ENCODE measurements around the gene ZBTB6.

DNA sequence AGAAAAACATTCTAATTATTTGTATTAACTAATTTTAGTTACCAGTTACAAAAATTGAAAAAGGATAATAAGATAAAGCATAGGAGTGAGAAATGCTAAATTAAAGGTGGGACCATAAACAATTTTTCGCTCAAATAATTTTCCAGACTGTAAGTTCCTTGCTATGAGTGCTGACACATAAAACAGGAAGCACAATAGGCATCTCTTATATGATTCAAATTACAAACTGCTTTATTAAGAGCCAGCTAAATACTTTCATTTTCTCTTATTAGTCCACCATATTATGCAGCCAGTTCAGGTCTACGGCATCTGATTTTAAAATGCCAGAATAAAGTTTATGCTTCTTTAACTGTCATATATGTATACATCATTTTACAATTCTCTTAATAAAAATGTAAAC lies 12.3 kb downstream of the ZBTB6 start:
- TF ChIP-seq RFX5 (IDR thresholded peaks at IDR 0.05): no peak
- no peak for TF ChIP-seq CTCF (IDR thresholded peaks at IDR 0.05)
- TF ChIP-seq MAZ (IDR thresholded peaks at IDR 0.05; ENCODE audit: borderline replicate concordance, low read depth, low read length): no peak
- TF ChIP-seq POLR2A (IDR thresholded peaks at IDR 0.05; ENCODE audit: low read length): no peak
- TF ChIP-seq CHD2 (IDR thresholded peaks at IDR 0.05; ENCODE audit: low read length, partially characterized antibody): no peak
- TF ChIP-seq ELK1 (IDR thresholded peaks at IDR 0.05; ENCODE audit: low read depth, low read length): no peak
- TF ChIP-seq, protein P1, sequence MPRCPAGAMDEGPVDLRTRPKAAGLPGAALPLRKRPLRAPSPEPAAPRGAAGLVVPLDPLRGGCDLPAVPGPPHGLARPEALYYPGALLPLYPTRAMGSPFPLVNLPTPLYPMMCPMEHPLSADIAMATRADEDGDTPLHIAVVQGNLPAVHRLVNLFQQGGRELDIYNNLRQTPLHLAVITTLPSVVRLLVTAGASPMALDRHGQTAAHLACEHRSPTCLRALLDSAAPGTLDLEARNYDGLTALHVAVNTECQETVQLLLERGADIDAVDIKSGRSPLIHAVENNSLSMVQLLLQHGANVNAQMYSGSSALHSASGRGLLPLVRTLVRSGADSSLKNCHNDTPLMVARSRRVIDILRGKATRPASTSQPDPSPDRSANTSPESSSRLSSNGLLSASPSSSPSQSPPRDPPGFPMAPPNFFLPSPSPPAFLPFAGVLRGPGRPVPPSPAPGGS (IDR thresholded peaks at IDR 0.05): no peak
- TF ChIP-seq, protein P2, sequence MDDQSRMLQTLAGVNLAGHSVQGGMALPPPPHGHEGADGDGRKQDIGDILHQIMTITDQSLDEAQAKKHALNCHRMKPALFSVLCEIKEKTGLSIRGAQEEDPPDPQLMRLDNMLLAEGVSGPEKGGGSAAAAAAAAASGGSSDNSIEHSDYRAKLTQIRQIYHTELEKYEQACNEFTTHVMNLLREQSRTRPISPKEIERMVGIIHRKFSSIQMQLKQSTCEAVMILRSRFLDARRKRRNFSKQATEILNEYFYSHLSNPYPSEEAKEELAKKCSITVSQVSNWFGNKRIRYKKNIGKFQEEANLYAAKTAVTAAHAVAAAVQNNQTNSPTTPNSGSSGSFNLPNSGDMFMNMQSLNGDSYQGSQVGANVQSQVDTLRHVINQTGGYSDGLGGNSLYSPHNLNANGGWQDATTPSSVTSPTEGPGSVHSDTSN (IDR thresholded peaks at IDR 0.05): no peak
- no peak for TF ChIP-seq HMGXB4 (CRISPR knock-in tag; IDR thresholded peaks at IDR 0.05; ENCODE audit: borderline replicate concordance)
- no peak for TF ChIP-seq EP300 (IDR thresholded peaks at IDR 0.05)

Measured in A549 (cell line).